Sigmoid colon (tissue), 4 donors: ENCODE measurements around the gene ABHD15.

Experiments used
- EP300 ChIP-seq, 4 donors: sonication (generic); formaldehyde crosslinking; IDR thresholded peaks; one replicate each; pipeline ENCODE4 v1.6.1; 2017; ENCODE audit warnings: antibody characterized with exemption in 4 of 4
- POLR2A ChIP-seq, 2 donors: fragments of 450-650 bp; IDR thresholded peaks; one replicate each; pipeline ENCODE4 v1.6.1; 2016; ENCODE audit warnings: antibody characterized with exemption in 2 of 2, mild to moderate bottlenecking in 2 of 2, moderate library complexity in 2 of 2
- POLR2AphosphoS5 ChIP-seq, 4 donors: sonication (generic); formaldehyde crosslinking; IDR thresholded peaks; one replicate each; pipeline ENCODE4 v1.6.1; 2017; ENCODE audit warnings: antibody characterized with exemption in 4 of 4
- TF ChIP-seq, protein P1 (sequence below), 4 experiments: fragments of 450-650 bp in 3 of 4; fragments of 200-600 bp in 1 of 4; IDR thresholded peaks; one replicate each; pipeline ENCODE4 v1.5.1; 2016 to 2019; ENCODE audit warnings: antibody characterized with exemption in 4 of 4, mild to moderate bottlenecking in 3 of 4, moderate library complexity in 2 of 4

DNA sequence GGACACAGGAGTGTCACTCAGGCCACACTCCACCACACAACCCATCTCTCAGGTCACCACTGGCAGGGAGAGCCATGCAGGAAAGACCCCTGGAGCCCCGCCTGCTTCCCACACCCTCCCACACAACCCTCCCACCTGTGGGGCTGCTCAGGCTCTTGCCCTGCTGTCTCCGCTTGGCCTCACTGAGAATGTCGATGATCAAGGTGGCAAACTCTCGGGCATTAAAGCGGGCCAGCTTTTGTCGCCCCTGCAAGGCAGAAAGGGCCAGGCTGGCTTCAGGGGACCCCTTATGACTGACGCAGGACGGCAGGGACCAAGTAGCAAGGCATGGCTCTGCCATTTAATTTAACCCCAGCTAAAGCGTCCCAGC, 10.1 kb upstream of the ABHD15 start:
- TF ChIP-seq EP300 (IDR thresholded peaks at IDR 0.05) = no peak
- TF ChIP-seq, protein P1, sequence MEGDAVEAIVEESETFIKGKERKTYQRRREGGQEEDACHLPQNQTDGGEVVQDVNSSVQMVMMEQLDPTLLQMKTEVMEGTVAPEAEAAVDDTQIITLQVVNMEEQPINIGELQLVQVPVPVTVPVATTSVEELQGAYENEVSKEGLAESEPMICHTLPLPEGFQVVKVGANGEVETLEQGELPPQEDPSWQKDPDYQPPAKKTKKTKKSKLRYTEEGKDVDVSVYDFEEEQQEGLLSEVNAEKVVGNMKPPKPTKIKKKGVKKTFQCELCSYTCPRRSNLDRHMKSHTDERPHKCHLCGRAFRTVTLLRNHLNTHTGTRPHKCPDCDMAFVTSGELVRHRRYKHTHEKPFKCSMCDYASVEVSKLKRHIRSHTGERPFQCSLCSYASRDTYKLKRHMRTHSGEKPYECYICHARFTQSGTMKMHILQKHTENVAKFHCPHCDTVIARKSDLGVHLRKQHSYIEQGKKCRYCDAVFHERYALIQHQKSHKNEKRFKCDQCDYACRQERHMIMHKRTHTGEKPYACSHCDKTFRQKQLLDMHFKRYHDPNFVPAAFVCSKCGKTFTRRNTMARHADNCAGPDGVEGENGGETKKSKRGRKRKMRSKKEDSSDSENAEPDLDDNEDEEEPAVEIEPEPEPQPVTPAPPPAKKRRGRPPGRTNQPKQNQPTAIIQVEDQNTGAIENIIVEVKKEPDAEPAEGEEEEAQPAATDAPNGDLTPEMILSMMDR (IDR thresholded peaks at IDR 0.05) = no peak
- TF ChIP-seq POLR2A (IDR thresholded peaks at IDR 0.05) = no peak
- TF ChIP-seq POLR2AphosphoS5 (IDR thresholded peaks at IDR 0.05) = no peak
